ENCODE measurements around the gene UBAP2L.

DNA sequence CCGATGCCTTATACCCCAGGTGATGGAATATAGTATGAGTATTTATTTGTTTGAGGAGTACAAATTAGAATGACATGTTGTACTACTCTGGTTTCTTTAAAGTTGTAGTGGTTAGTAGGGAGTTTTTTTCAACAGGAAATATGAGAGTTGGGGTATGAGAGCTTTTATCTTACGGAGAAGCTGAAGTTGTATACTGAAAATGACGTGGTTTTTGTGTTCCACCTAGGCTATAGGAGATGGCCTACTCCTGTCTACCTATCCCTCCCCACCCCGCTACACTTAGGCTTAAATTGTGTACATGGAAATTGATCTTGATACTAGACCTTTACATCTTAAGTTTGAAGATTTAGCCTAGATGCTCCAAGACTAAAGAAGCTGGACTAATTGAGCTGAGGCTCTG is 44.8 kb downstream of the UBAP2L start:
- TF ChIP-seq, protein P1, sequence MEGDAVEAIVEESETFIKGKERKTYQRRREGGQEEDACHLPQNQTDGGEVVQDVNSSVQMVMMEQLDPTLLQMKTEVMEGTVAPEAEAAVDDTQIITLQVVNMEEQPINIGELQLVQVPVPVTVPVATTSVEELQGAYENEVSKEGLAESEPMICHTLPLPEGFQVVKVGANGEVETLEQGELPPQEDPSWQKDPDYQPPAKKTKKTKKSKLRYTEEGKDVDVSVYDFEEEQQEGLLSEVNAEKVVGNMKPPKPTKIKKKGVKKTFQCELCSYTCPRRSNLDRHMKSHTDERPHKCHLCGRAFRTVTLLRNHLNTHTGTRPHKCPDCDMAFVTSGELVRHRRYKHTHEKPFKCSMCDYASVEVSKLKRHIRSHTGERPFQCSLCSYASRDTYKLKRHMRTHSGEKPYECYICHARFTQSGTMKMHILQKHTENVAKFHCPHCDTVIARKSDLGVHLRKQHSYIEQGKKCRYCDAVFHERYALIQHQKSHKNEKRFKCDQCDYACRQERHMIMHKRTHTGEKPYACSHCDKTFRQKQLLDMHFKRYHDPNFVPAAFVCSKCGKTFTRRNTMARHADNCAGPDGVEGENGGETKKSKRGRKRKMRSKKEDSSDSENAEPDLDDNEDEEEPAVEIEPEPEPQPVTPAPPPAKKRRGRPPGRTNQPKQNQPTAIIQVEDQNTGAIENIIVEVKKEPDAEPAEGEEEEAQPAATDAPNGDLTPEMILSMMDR (conservative IDR thresholded peaks at IDR 0.05) = no peak
- TF ChIP-seq ZFX (IDR thresholded peaks at IDR 0.05) = no peak
